H54 (cell line): ENCODE data around the gene TRA2A.
A peak's percentile ranks its signal among the peaks of the same experiment; 100 is the strongest.

ENCODE experiments used
- DNase-seq: peaks from one replicate; pipeline ENCODE4 v3.0.0; 2011; ENCODE audit warnings: low spot score, mixed read lengths; ENCODE audit not compliant: insufficient read length
- FAIRE-seq: peaks from 3 replicates; lab custom pipeline; 2011; peaks lifted over from hg19 to GRCh38; lab: Jason Lieb, UNC
- POLR2A ChIP-seq: IDR thresholded peaks from 2 replicates; pipeline ENCODE4 v1.6.1; 2011; ENCODE audit warnings: low read depth, mild to moderate bottlenecking, low read length

Gene TRA2A

GRCh38 chr7:23470330-23471105 is 61.3 kb downstream of the TRA2A start, which contains the start of gene IGF2BP3:
Gene IGF2BP3 (minus strand): TSS chr7:23470491. CDS start chr7:23470110, 381 bp downstream.
- peak; percentile 60 for TF ChIP-seq POLR2A
- FAIRE-seq (peak; percentile 84), DNase-seq (peak; percentile 89)

- no peak for FAIRE-seq
- no peak for TF ChIP-seq POLR2A
- no peak for DNase-seq
Measured at GRCh38 chr7:23469961-23470250, 61.9 kb downstream of the TRA2A start.

- 0 out of 2 replicates have a peak, but pooled peaks have one; percentile 10 for TF ChIP-seq POLR2A
- FAIRE-seq (no peak), DNase-seq (no peak)
Measured at GRCh38 chr7:23469150-23469960, 62.4 kb downstream of the TRA2A start.

GRCh38 chr7:23468526-23469149 is 63.1 kb downstream of the TRA2A start:
- DNase-seq: no peak
- TF ChIP-seq POLR2A: no peak
- FAIRE-seq: no peak

DNA sequence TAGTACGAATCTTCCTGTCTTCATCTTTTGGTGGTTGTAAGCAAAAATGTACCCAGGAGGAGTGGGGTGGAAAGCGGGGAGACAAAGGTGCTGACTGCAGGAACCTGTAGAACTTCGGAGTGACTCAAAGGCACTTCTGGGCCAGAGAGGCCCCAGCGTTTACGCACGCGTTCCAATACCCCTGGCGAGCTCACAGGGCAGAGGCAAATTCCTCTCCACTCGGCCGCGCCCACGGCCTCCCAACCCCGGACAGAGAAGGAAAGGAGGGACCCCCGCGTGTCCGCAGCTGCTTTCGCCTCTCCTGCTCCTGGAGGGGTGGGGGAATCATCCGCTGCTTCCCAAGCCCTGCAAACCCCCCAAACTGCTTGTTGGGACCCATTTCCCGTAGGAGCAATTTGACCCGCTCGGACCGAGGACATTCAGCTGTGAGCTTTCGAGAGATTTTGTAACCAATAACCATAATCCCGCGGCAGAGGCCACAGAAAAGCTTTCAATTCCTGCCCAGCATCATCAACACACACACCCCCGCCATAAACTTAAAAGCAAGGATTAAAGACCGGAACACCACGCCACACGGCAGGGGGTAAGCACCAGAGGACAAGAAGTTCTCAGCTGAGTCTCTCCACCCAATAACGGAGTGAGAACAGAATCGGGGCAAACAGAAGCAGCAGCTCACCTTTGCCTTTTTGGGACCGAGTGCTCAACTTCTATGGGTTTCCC is 63.8 kb downstream of the TRA2A start:
- FAIRE-seq: no peak
- peak; percentile 61 for DNase-seq
- TF ChIP-seq POLR2A: no peak

DNA sequence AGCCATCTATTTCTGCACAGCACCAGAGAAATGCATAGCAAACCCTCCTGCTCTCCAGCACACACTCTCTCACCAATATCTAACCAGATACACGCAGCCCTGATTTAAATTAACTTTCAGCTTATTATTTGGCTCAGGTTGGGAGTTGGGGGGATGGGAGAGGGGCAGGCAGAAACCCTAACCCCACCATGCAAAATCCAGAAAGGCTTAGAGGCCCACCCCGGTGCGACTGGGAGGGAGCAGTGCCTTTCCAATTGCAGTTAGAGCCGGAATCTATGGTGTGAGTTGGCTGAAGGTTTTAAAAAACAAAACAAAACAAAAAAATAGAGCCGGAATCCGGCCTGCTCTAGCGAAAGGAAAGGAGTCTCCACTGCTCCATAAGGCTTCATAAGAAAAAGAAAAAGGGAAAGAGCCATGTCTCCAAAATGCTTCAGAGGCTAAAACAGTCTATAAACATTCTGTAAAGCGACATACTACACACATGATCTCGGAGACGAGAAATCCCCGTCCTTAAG is 64.4 kb downstream of the TRA2A start:
- no peak for TF ChIP-seq POLR2A
- DNase-seq (no peak), FAIRE-seq (no peak)

- no peak for TF ChIP-seq POLR2A
- FAIRE-seq (no peak), DNase-seq (no peak)
Measured at GRCh38 chr7:23462846-23463245, 68.9 kb downstream of the TRA2A start.

GRCh38 chr7:23458044-23458443 is 73.7 kb downstream of the TRA2A start:
- TF ChIP-seq POLR2A: no peak
- no peak for FAIRE-seq

GRCh38 chr7:23456093-23456492 is 75.7 kb downstream of the TRA2A start:
- no peak for FAIRE-seq
- TF ChIP-seq POLR2A: no peak

More at GRCh38 chr7:23458044-23458443, 73.7 kb downstream of the TRA2A start:
- no peak for DNase-seq

DNA sequence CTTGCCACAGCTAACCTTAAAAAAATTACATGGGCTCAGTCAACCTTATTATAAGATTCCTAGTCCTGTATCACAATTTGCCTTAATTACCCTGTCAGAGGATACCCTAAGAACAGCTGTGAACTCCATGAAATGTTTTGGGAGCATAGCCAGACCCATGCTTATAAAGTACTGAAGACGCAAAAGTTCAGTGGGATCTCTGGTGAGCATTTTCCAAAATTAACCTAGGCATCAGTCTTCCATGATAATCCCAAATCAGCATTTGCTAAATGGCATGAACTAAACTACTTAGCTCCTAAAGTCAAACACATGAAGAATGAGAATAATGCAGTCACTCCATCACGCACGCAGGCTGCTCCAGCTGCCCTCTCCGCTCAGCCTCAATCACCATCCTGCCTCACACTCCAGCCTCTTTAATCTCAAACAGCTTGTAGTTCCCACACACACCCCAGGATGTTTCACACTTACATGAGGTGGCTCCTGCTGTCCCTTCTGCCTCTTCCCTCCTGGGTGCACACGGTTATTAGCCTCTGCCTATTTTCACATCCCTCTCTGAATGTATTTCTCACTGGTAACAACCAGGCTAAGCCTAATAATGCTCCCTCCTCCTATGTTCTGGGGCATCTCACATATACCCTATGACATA is 76.8 kb downstream of the TRA2A start:
- FAIRE-seq (no peak), DNase-seq (no peak)
- TF ChIP-seq POLR2A: no peak

More at GRCh38 chr7:23456093-23456492, 75.7 kb downstream of the TRA2A start:
- no peak for DNase-seq
